Activated T-cell treated with anti-CD3 and anti-CD28 coated beads, Interleukin-2, amount 50 U/mL, for 4 hours (primary cell): Measurements from ENCODE around the gene ARHGAP27. TPM values are rescaled to one million over a fixed set of nuclear protein-coding genes. Genes with fewer than 3 reads are reported as not detected.
"Not testable (repeated sequence)": the region's sequence is repeated elsewhere in the genome, so short reads cannot be mapped to it uniquely, and the experiment has no call there.

Experiments used
- ATAC-seq, 2 donors: fragments of 200-7000 bp; cut with Tn5 transposase; one replicate each; pipeline ENCODE4 v1.10.0; 2021
- DNase-seq: peaks from one replicate; pipeline ENCODE4 v3.0.0-alpha.2; 2020
- H3K27me3 Mint-ChIP-seq: one replicate; pipeline ENCODE4 v1.8.0; 2021; ENCODE audit warnings: low read depth, mixed read lengths
- H3K36me3 Mint-ChIP-seq: one replicate; pipeline ENCODE4 v1.8.0; 2022; ENCODE audit warnings: mixed read lengths; ENCODE audit not compliant: insufficient read depth
- H3K4me1 Mint-ChIP-seq: one replicate; pipeline ENCODE4 v1.8.0; 2021; ENCODE audit warnings: low read depth, mixed read lengths
- H3K4me3 Mint-ChIP-seq: one replicate; pipeline ENCODE4 v1.8.0; 2021; ENCODE audit warnings: mild to moderate bottlenecking, moderate library complexity, mixed read lengths
- H3K9me3 Mint-ChIP-seq: one replicate; pipeline ENCODE4 v1.8.0; 2021; ENCODE audit warnings: mixed read lengths
- total RNA-seq, 3 donors: library from RNA; stranded (reverse); gene quantifications; one replicate each; pipeline ENCODE4 v1.2.1, GENCODE V29; 2021

Gene ARHGAP27, protein sequence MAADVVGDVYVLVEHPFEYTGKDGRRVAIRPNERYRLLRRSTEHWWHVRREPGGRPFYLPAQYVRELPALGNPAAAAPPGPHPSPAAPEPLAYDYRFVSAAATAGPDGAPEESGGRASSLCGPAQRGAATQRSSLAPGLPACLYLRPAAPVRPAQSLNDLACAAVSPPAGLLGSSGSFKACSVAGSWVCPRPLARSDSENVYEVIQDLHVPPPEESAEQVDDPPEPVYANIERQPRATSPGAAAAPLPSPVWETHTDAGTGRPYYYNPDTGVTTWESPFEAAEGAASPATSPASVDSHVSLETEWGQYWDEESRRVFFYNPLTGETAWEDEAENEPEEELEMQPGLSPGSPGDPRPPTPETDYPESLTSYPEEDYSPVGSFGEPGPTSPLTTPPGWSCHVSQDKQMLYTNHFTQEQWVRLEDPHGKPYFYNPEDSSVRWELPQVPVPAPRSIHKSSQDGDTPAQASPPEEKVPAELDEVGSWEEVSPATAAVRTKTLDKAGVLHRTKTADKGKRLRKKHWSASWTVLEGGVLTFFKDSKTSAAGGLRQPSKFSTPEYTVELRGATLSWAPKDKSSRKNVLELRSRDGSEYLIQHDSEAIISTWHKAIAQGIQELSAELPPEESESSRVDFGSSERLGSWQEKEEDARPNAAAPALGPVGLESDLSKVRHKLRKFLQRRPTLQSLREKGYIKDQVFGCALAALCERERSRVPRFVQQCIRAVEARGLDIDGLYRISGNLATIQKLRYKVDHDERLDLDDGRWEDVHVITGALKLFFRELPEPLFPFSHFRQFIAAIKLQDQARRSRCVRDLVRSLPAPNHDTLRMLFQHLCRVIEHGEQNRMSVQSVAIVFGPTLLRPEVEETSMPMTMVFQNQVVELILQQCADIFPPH
- 10 to 100 TPM; 39.8 to 46.0 (median 44.2) TPM for total RNA-seq

GRCh38 chr17:45432405-45433158, at the start of gene ARHGAP27:
Gene ARHGAP27, minus strand, starts transcription at chr17:45432870. Its CDS starts 2,591 bp downstream, at chr17:45430279.
- H3K36me3 Mint-ChIP-seq = peaks cover under 1% of the 10 kb centered on the region
- H3K4me3 Mint-ChIP-seq = peak within 1 kb of the TSS; percentile 76
- no peaks in the 10 kb centered on the region for H3K27me3 Mint-ChIP-seq
- H3K9me3 Mint-ChIP-seq = no peaks in the 10 kb centered on the region
- peaks cover 23% of the 10 kb centered on the region for H3K4me1 Mint-ChIP-seq
- ATAC-seq = peak in 1 of 2 donors; percentile 2
- no peak for DNase-seq

DNA sequence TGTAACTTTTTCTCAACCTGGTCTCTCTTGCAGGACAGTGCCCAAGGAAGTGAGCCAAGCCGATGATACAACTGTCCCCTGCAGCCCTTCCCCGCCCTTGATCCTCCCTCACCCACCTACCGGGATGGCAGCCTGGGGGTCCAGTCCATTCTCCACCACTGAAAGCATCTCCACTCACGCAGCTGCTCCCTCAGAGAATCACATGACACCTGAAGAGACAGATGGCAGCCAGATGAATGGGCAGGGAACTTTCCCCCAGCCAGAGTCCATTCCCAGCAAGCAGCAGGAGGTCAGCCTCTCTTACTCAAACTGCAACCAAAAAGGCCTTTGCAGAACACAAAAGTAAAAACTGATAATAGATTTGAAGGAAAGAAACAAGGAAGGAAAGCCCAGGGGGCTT, 49.6 kb upstream of the ARHGAP27 start:
- not testable (repeated sequence) for ATAC-seq, H3K36me3 Mint-ChIP-seq, DNase-seq, H3K27me3 Mint-ChIP-seq, H3K9me3 Mint-ChIP-seq, H3K4me3 Mint-ChIP-seq
- peaks cover 10% of the 10 kb centered on the region for H3K4me1 Mint-ChIP-seq

GRCh38 chr17:45475436-45475835, 42.8 kb upstream of the ARHGAP27 start:
- H3K36me3 Mint-ChIP-seq = peaks cover 28% of the 10 kb centered on the region
- not testable (repeated sequence) for DNase-seq, H3K4me3 Mint-ChIP-seq, H3K4me1 Mint-ChIP-seq, ATAC-seq, H3K27me3 Mint-ChIP-seq, H3K9me3 Mint-ChIP-seq

DNA sequence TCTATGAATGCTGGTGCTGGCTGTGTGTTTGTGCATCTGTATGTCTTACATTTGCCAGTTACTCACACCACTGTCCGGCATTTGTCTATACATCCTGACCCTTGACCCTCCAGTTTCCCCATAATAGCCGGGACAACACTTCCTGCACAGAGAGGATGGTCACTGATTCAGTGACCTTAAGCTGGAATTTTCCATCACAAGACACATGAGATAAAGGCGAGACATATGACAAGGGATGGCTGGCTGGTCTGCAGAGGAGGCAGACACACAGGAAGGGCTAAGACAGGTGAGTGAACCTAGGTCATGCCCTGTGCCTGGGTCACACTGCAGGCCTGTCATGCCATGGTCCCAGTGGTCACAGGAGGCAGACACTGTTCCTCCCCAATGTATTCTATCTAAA, 39.6 kb upstream of the ARHGAP27 start:
- ATAC-seq, H3K27me3 Mint-ChIP-seq, DNase-seq, H3K4me3 Mint-ChIP-seq, H3K9me3 Mint-ChIP-seq, H3K4me1 Mint-ChIP-seq: not testable (repeated sequence)
- H3K36me3 Mint-ChIP-seq = peaks cover 18% of the 10 kb centered on the region

DNA sequence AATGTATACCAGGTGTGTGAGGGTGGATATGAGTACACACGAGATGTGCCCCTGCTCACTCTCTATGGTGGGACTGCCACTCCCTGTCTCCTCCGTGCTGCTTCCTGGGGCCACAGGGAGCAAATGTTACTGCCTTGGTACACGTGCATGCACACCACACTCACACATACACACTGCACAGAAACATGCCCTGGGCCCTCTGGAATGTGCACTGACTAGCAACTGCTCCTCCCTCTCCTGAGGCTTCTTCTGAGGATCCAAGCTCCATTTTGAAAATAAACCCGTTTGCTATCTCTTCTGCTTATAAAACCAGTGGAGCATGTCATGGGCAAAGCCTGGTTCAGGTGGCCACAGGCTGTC, 36.5 kb upstream of the ARHGAP27 start:
- not testable (repeated sequence) for ATAC-seq, H3K4me1 Mint-ChIP-seq, DNase-seq, H3K9me3 Mint-ChIP-seq, H3K4me3 Mint-ChIP-seq, H3K27me3 Mint-ChIP-seq
- peaks cover 11% of the 10 kb centered on the region for H3K36me3 Mint-ChIP-seq

DNA sequence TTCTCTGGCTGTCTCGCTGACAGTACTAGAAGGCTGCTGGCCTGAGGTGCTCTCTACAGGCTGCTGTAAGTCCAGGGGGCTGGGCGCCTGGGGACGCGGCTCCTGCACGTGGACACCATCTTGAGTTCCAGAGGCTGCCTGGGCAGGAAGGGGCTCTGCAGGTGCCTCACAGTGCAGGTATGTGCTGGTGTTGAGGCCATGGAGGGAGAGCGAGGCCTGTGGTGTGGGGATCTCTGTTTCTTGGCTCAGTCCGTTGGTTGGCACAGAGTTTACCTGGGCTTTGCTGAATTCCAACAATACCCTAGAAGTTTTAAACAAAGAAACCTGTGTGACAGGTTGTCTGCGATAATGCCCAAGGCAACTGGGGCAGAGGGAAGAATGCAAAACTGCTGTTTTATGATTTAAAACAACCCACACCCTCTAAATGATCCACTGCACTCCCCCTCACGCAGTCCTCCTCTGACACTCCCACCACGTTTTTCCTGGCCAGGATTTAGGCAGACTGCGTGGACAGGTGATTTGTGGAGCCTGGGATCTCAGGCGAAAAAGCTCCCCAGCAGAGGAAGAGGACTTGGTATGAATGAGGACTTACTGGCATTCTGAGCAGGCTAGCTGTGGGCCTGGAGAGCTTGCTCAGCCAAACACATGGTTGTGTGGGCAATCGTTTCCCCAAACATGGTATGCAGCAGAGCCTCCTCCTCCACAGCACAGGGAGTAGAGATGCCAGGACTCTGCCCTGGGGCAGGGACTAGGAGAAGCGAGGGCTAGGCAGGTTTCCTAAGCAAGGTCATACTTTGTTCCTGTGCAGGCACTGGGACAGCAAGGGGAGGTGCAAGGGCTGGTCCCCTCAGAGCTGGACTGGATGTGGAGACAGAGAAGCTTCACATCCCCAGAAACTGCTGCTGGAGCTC, 35.9 kb upstream of the ARHGAP27 start:
- not testable (repeated sequence) for ATAC-seq, H3K4me3 Mint-ChIP-seq, H3K27me3 Mint-ChIP-seq, H3K9me3 Mint-ChIP-seq, H3K4me1 Mint-ChIP-seq, DNase-seq
- H3K36me3 Mint-ChIP-seq = peaks cover 11% of the 10 kb centered on the region

GRCh38 chr17:45461524-45462327, 29.1 kb upstream of the ARHGAP27 start:
- H3K9me3 Mint-ChIP-seq, H3K4me1 Mint-ChIP-seq, DNase-seq, H3K27me3 Mint-ChIP-seq, H3K4me3 Mint-ChIP-seq: not testable (repeated sequence)
- H3K36me3 Mint-ChIP-seq = peaks cover 10% of the 10 kb centered on the region
- ATAC-seq = peak; percentile 97 to 98

GRCh38 chr17:45460422-45460821, 27.8 kb upstream of the ARHGAP27 start:
- H3K36me3 Mint-ChIP-seq = peaks cover 15% of the 10 kb centered on the region
- not testable (repeated sequence) for H3K4me1 Mint-ChIP-seq, H3K9me3 Mint-ChIP-seq, H3K27me3 Mint-ChIP-seq, DNase-seq, ATAC-seq, H3K4me3 Mint-ChIP-seq

DNA sequence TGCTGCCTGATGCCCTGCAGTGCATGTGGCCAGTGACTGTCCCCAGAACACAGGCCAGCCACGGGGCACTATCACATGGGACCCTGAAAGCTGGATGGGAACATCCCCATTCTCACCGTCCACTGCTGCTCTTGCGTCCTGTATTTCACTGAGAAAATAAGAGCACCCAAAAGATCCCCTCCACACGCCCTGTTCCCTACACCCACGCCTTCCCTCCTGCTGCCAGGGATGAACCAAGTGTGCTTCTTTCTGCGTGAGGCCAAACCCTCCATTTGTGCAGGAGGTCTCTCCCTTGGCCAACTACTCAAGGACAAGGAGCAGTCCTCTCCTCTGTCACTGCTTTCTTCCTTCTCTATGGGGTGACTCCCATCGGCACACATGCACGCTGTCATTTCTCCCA, 21.7 kb upstream of the ARHGAP27 start:
- not testable (repeated sequence) for H3K27me3 Mint-ChIP-seq, H3K4me3 Mint-ChIP-seq, H3K9me3 Mint-ChIP-seq, H3K4me1 Mint-ChIP-seq, DNase-seq, ATAC-seq
- peaks cover 22% of the 10 kb centered on the region for H3K36me3 Mint-ChIP-seq

DNA sequence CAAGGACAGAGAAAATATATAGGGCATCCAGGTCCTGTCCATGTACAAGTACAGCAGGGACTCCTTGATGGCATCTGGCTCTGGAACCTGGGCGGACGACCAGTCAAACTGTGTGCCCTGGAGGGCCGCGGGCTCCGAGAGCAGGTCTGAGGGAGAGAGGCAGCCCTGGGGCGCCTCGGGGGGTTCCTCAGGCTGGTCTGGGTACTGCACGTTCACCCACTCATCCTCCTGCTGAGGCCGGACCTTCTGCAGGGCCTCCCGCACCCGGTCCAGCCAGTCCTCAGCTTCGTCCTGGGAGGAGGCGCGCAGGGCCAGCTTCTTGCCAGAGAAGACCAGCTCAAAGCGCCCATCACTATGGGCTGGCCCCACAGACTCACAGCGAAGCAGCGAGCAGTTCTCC, 21.1 kb upstream of the ARHGAP27 start:
- H3K4me1 Mint-ChIP-seq, H3K27me3 Mint-ChIP-seq, H3K9me3 Mint-ChIP-seq, DNase-seq, ATAC-seq, H3K4me3 Mint-ChIP-seq: not testable (repeated sequence)
- H3K36me3 Mint-ChIP-seq = peaks cover 20% of the 10 kb centered on the region

GRCh38 chr17:45453225-45453534, 20.5 kb upstream of the ARHGAP27 start:
- H3K36me3 Mint-ChIP-seq = peaks cover 20% of the 10 kb centered on the region
- not testable (repeated sequence) for H3K9me3 Mint-ChIP-seq, ATAC-seq, H3K27me3 Mint-ChIP-seq, DNase-seq, H3K4me3 Mint-ChIP-seq, H3K4me1 Mint-ChIP-seq

DNA sequence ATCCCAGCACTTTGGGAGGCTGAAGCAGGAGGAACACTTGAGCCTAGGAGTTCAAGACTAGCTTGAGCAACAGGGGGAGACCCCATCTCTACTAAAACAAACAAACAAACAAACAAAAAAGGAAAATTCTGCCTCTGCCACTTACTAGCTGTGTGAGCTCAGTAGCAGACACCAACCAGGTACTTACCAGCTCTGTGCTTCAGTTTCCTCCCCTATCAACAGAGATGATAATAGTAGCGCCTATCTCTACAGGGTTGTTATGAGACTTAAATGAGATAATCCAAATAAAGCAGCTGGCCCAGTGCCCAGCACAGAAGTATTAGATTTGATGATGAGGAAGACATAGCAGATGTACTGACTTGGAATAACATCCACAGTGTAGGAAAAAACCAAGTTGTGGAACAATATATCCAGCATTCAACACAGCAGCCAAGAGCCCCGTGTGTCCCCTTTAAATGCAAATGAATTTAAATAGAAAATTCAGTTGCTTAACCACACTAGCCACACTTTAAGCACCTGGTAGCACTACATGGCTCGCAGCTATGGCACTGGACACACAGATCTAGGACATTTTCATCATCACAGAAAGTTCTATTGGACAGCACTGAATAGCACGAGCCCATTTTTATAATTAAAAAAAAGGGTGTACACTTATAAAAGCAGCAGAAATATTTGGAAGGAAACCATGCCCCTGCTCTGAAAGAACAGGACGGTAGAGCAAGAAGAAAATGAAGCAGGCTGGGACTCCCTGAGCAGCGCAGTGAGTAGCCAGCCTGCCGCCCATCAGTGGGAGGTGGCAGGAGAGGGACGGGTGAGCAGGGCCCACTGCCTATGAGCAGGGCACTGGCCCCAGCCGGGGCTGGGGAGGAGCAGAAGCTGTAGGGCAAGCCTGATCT, 19.9 kb upstream of the ARHGAP27 start:
- H3K36me3 Mint-ChIP-seq = peaks cover 22% of the 10 kb centered on the region
- not testable (repeated sequence) for H3K4me3 Mint-ChIP-seq, H3K27me3 Mint-ChIP-seq

More for the DNA sequence above, 19.9 kb upstream of the ARHGAP27 start:
- not testable (repeated sequence) for H3K4me1 Mint-ChIP-seq, DNase-seq, H3K9me3 Mint-ChIP-seq, ATAC-seq
